Liver (tissue), 3 donors: ENCODE data around the gene IFIT1B.

Experiments used
- CTCF ChIP-seq: fragments of 150-350 bp; IDR thresholded peaks from 2 replicates; pipeline ENCODE4 v1.5.1; 2017; ENCODE audit warnings: improper control_type of control experiment, low read depth, low read length; ENCODE audit not compliant: missing input control
- GABPA ChIP-seq, 2 donors: IDR thresholded peaks in 1 of 2; conservative IDR thresholded peaks in 1 of 2; 2 replicates each; pipeline ENCODE4 v1.6.1; 2016; ENCODE audit warnings: antibody characterized with exemption in 2 of 2, mild to moderate bottlenecking in 1 of 2, moderate library complexity in 1 of 2
- TAF1 ChIP-seq: conservative IDR thresholded peaks from 2 replicates; pipeline ENCODE4 v1.6.1; 2016; ENCODE audit warnings: antibody characterized with exemption, mild to moderate bottlenecking
- ZBTB33 ChIP-seq: IDR thresholded peaks from 2 replicates; pipeline ENCODE4 v1.6.1; 2016; ENCODE audit warnings: antibody characterized with exemption
- donor health status: healthy.
- donor health status: healthy.

GRCh38 chr10:89345367-89346000 is 32.4 kb upstream of the IFIT1B start:
- TF ChIP-seq CTCF (no peak), GABPA (IDR thresholded peaks at IDR 0.05 in 1 of 2, conservative IDR thresholded peaks at IDR 0.05 in 1 of 2) (no peak), ZBTB33 (no peak), TAF1 (no peak)
